Measurements from ENCODE around the gene ART4.
A peak's percentile ranks its signal among the peaks of the same experiment; 100 is the strongest.

Gene ART4

DNA sequence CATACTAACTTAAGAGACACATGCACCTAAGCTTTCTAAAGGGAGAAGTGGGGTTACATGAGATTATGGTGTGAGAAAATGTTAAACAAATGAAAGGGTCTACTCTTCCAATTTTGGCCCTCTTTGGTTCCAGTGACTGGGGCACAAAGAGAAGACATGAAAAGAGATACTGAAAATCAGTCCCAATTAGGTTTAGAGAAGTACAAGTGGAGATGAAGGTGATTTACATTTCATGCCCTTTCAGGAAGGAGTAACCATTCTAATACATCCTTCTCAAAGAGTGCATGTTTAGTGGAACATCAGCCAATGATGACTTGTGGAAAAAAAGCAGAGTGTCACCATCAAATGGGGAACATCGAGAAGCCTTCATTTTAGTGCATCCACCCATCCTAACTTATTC, 27.9 kb upstream of the ART4 start:
- H3K36me3 Mint-ChIP-seq = no peaks in the 10 kb centered on the region
- H3K27me3 Mint-ChIP-seq = no peaks in the 10 kb centered on the region
- H3K27ac Mint-ChIP-seq = no peak overlapping the region
- ATAC-seq = no peak
- H3K4me3 Mint-ChIP-seq = no peak overlapping the region
- no peaks in the 10 kb centered on the region for H3K4me1 Mint-ChIP-seq
- peaks cover 3% of the 10 kb centered on the region for H3K9me3 Mint-ChIP-seq

DNA sequence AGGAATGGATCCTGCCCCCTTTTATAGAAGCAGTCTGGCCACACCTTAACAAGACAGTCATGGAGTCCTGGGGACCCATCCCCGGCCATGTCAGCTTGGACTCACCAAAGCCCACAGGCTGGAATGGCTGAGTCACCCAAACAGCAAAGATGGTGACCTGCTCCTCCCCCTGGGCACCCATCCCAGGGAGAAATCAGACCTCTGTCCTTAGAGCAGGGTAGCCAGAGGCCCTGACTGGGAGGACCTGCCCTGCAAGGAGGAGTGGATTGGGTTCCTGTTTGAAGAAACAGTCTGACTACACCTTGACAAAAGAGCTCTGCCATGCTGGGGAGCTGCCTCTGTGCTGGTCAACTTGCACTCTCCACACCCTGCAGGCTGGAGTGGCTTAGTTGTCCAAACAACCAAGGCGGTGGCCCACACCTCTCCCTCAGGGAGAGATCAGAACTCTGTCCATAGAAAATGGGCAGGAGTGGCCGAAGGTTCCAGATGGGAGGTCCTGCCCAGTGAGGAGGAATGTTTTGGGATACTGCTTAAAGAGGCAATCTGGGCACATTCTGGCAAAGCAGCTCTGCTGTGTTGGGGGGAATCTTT, 25.7 kb upstream of the ART4 start:
- no peaks in the 10 kb centered on the region for H3K27me3 Mint-ChIP-seq
- no peak for ATAC-seq
- peaks cover 8% of the 10 kb centered on the region for H3K9me3 Mint-ChIP-seq
- H3K4me1 Mint-ChIP-seq = no peaks in the 10 kb centered on the region
- H3K36me3 Mint-ChIP-seq = no peaks in the 10 kb centered on the region
- no peak overlapping the region for H3K4me3 Mint-ChIP-seq
- no peak overlapping the region for H3K27ac Mint-ChIP-seq

DNA sequence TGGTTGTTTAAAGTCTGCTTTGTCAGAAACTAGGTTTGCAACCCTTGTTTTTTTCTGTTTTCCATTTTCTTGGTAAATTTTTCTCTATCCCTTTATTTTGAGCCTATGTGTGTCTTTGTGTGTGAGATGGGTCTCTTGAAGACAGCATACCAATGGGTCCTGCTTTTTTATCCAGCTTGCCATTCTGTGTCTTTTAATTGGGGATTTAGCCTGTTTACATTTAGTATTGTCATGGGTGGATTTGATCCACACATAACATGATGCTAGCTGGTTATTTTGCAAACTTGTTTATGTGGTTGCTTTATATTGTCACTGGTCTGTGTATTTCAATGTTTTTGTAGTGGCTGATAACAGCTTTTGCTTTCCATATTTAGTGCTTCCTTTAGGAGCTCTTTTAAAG, 17.2 kb upstream of the ART4 start:
- Mint-ChIP-seq H3K27me3 (no peaks in the 10 kb centered on the region), H3K4me3 (no peak overlapping the region), H3K36me3 (peaks cover 16% of the 10 kb centered on the region), H3K9me3 (peaks cover 22% of the 10 kb centered on the region), H3K4me1 (peaks cover 23% of the 10 kb centered on the region), H3K27ac (no peak overlapping the region)
- ATAC-seq = no peak

DNA sequence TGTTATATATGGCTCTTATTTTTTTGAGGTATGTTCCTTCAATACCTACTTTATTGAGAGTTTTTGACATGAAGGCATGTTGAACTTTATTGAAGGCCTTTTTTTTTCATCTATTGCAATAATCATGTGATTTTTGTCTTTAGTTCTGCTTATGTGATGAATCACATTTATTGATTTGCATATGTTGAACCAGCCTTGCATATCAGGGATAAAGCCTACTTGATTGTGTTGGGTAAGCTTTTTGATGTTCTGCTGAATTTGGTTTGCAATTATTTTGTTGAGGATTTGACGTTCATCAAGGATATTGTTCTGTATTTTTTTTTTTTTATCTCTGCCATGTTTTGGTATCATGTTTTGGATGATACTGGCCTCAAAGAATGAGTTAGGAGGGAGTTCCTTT, 15.2 kb upstream of the ART4 start:
- ATAC-seq = no peak
- Mint-ChIP-seq H3K27me3 (no peaks in the 10 kb centered on the region), H3K27ac (peak overlapping the region; percentile 73), H3K36me3 (peaks cover 16% of the 10 kb centered on the region), H3K4me1 (peaks cover 31% of the 10 kb centered on the region), H3K9me3 (peaks cover 22% of the 10 kb centered on the region), H3K4me3 (no peak overlapping the region)

DNA sequence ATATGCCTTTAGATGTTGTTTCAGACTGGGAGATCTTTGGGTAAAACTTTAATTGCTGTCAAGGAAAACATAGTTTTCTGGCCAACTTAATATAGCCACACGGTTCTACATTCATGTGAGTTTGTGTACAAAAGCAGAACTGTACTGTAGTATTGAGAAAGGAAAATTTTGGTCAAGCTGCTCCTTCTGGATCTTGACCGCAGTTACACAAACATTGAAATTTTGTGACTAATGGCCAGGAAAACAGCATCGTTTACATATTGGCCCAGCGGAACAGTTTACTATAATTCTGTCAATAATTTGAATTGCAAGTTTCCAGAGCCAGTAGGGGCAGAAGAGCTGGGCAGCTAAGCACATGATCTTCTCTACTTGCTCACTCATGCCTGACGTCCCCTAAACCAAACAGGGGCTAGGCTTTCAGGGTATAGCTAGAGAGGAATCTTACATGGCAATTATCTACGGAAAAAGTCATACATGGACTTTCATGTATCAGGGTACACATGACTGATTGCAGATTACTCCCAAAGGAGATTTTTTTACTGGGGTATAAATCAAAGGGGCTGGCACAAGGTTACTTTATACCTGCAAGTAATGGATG, 11.4 kb upstream of the ART4 start:
- H3K27ac Mint-ChIP-seq = peak overlapping the region; percentile 7
- H3K9me3 Mint-ChIP-seq = peaks cover 9% of the 10 kb centered on the region
- H3K4me3 Mint-ChIP-seq = no peak overlapping the region
- no peaks in the 10 kb centered on the region for H3K27me3 Mint-ChIP-seq
- H3K4me1 Mint-ChIP-seq = peaks cover 31% of the 10 kb centered on the region
- H3K36me3 Mint-ChIP-seq = peaks cover 6% of the 10 kb centered on the region
- ATAC-seq = no peak

DNA sequence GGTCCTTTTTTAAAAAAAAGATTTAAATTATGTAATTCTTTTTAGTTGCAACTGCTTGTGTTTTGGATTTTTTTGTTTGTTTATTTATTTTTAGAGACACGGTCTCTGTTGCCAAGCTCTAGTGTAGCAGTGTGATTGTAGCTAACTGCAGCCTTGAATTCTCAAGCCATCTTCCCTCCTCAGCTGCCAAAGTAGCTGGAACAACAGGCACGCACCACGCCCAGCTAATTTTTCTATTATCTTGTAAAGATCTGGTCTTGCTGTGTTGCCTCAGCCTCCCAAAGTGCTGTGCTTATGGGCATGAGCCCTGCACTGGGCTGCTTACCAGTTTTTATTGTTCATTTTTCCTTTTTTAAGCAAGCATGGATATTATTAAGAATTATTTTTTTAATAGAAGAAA, 10.6 kb upstream of the ART4 start:
- Mint-ChIP-seq H3K27me3 (no peaks in the 10 kb centered on the region), H3K4me1 (peaks cover 25% of the 10 kb centered on the region), H3K36me3 (no peaks in the 10 kb centered on the region), H3K4me3 (no peak overlapping the region), H3K9me3 (peaks cover 5% of the 10 kb centered on the region), H3K27ac (no peak overlapping the region)
- ATAC-seq = no peak

DNA sequence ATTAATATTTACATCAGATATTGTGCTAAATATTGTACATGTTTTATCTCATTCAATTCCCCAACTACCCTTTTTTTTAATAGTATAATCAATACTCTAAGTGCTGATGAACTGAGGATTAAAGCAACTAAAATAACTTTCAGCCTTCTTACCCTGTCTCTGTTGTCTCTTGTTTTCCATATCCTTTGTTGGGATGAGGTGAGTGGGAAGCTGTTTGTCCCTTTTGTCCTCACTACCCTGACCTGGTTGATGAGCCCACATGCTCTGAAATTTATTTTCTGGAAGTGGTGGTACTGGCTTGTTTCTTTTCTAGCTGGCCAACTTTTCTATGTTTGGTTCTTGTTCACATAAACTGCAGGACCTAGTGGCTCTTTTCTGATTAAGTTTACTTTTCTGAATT, 9.6 kb upstream of the ART4 start:
- no peak overlapping the region for H3K27ac Mint-ChIP-seq
- H3K4me1 Mint-ChIP-seq = peaks cover 14% of the 10 kb centered on the region
- H3K36me3 Mint-ChIP-seq = no peaks in the 10 kb centered on the region
- H3K27me3 Mint-ChIP-seq = no peaks in the 10 kb centered on the region
- H3K4me3 Mint-ChIP-seq = no peak overlapping the region
- H3K9me3 Mint-ChIP-seq = peaks cover 5% of the 10 kb centered on the region
- no peak for ATAC-seq

DNA sequence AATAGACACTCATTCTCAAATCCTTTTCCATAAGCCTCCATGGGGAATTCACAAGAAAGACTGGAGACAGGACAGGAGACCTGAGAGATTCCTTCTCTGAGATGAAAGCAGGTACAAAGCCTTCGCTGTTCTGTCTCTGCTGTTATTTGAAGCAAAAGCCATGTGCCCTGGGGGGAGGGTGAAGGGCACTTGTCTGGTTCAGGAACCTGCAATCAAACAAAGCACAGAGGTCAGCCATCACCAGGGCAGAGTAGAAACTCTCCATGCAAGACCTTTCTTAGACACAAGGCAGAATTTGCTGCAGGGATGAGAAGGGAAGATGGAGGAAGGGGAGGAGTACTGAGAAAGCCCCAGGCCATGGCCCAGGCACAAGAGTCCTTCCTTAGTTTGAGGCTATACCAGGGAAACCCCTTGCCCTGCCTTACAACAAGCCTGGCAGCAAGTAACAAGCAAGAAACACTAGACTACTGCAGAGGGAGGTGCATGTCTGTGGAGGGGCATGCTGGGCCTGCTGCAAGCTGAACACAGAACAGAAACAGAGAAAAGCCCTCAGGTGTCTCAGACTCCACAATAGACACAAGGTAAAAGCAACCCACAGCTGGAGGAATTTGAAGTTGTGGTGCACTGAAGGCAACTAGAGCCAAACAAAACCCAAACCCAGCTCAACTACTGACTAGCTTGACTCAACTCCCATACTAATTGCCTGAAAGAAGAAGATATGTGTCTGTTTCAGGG, 7.8 kb upstream of the ART4 start:
- Mint-ChIP-seq H3K36me3 (no peaks in the 10 kb centered on the region), H3K9me3 (peaks cover 1% of the 10 kb centered on the region), H3K27me3 (no peaks in the 10 kb centered on the region), H3K4me3 (no peak overlapping the region), H3K4me1 (peaks cover 8% of the 10 kb centered on the region), H3K27ac (no peak overlapping the region)
- ATAC-seq = no peak

DNA sequence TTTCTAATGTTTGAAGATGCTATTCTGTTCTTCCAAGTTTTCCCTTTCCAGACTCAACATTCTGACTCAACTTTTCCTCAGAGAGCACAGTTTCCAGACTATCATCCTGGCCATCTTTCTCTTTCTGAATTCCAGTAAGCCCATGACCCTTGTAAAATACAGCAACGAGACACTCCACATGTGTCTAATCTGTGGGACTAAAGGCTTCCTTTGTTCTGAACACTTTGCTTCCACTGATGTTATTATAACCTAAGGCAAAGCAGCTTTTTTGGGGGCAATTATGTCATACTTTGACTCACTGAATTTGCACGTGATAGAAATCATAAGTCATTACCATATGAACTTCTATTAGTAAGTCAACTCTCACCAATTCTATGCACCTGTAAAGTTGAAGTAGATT, 6.3 kb upstream of the ART4 start:
- Mint-ChIP-seq H3K27ac (no peak overlapping the region), H3K4me1 (peaks cover 9% of the 10 kb centered on the region), H3K9me3 (no peaks in the 10 kb centered on the region), H3K36me3 (no peaks in the 10 kb centered on the region), H3K27me3 (no peaks in the 10 kb centered on the region), H3K4me3 (no peak overlapping the region)
- no peak for ATAC-seq

DNA sequence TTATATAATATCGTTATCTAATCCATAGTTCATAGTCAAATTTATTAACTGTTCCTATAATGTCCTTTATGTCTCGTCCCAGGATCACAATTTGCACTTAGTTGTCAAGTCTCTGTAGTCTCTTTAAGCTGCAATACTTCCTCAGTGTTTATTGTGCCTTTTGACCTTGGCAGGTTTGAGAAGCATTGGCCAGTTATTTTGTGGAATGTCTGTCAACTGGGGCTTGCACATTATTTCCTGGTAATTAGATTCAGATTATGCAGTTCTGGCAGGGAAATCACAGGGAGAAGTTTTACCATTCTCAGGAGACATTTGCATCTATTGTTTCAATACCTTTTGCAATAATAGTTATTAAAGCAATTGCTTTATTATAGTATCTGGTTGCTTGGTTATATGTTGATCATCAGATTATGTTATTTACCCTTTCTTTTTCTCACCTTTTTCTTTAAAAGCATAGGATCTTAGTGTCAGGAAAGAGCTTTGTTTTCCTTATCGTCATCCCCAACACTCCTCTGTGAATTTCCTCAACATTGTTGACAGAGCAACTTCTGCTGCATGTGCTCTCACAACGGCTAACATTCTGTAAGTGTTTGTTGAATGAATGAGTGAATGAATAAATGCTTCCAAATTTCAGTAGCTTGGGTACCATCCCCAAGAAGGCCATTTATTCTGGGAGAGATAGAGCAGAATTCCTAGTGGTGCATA, 3.7 kb upstream of the ART4 start:
- ATAC-seq = no peak
- H3K27ac Mint-ChIP-seq = peak overlapping the region; percentile 15
- no peaks in the 10 kb centered on the region for H3K27me3 Mint-ChIP-seq
- peaks cover 7% of the 10 kb centered on the region for H3K4me1 Mint-ChIP-seq
- H3K4me3 Mint-ChIP-seq = no peak overlapping the region
- no peaks in the 10 kb centered on the region for H3K36me3 Mint-ChIP-seq
- H3K9me3 Mint-ChIP-seq = no peaks in the 10 kb centered on the region

DNA sequence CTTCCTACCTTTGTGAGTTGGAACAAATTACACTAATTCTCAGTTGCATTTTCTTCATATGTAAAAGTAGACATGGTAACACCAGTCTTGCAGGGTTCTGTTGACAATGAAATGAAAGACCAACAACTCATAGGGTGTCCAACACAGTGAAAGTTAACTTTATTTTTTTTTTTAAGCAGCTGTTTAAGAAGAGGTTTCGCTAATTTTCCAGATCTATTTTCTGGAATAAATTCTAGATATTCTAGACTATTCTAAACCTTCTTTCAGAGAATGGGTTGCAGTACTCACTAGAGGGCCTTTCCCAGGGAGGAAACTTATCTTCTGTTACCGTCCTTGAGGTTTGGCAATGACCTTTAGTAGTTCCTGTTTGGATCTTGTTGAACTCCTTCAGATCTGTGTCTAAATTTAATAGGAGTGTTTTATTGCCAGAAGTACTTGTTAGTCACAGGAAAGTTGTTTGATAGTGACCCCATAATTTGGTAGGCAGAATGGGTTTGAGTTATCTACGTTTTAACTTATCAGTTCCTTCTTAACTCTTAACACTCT, 2.8 kb upstream of the ART4 start:
- Mint-ChIP-seq H3K27me3 (no peaks in the 10 kb centered on the region), H3K4me3 (no peak overlapping the region), H3K9me3 (no peaks in the 10 kb centered on the region), H3K27ac (no peak overlapping the region), H3K36me3 (no peaks in the 10 kb centered on the region), H3K4me1 (peaks cover 13% of the 10 kb centered on the region)
- no peak for ATAC-seq

DNA sequence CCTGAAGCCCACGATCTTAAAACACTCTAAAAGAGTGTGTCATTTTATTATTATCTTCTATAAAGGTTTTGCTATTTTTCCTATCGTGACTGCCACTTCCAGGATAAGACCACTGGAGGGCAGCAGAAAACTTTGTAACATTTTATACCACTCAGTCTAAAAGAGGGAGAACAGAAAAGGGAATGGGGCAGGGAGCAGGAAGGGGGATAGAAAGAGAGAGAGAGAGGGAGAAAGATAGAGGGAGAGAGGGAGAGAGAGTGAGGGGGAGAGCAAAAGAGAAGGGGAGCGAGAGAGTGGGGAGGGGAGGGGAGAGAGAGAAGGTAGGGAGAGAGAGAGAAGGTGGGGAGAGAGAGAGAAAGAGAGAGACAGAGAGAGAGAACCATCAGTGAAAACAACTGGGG, 2.0 kb upstream of the ART4 start:
- Mint-ChIP-seq H3K36me3 (no peaks in the 10 kb centered on the region), H3K27ac (peak overlapping the region; percentile 69), H3K4me1 (peaks cover 14% of the 10 kb centered on the region), H3K27me3 (no peaks in the 10 kb centered on the region), H3K4me3 (peak overlapping the region; percentile 42), H3K9me3 (no peaks in the 10 kb centered on the region)
- ATAC-seq = peak; percentile 50

DNA sequence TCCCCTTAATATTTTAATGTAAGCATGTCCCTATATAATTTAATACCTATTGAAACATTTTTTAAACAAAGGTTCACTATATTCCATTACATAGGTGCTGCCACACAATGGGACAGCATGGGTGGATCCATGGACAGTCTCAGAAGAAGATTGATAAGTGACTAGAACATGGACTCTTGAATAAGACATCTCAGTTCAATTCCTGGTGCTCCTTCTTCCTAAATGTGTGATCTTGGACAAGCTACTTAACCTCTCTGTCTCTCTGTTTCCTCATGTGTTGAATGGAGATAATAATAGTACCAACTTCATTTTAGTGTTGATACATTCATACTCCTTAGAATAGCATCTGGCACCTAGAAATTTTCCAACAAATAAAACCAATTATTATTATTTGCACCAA, 1.1 kb upstream of the ART4 start:
- H3K4me3 Mint-ChIP-seq = no peak overlapping the region
- H3K27me3 Mint-ChIP-seq = no peaks in the 10 kb centered on the region
- peaks cover 2% of the 10 kb centered on the region for H3K9me3 Mint-ChIP-seq
- no peak for ATAC-seq
- peaks cover 14% of the 10 kb centered on the region for H3K4me1 Mint-ChIP-seq
- peaks cover 2% of the 10 kb centered on the region for H3K36me3 Mint-ChIP-seq
- H3K27ac Mint-ChIP-seq = no peak overlapping the region

DNA sequence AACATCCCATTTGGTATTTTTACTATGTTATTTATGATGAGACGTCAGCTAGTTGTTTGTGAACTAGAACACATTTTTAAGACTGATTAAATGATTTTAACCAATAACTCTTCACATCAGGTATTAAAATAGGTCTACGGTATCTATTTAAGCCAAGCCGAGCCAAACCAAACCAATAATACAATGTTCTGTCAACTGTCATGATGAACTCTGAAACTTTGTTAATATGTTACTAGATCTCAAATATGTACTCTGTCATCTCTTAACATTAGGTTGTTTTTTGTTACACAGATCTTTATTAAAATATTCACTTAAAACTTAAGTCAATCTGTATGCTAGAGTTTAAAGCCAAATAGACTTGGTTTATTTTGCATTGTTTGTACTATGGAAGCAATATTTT, 1.0 kb downstream of the ART4 start:
- peaks cover 14% of the 10 kb centered on the region for H3K4me1 Mint-ChIP-seq
- H3K27me3 Mint-ChIP-seq = no peaks in the 10 kb centered on the region
- ATAC-seq = no peak
- no peak overlapping the region for H3K4me3 Mint-ChIP-seq
- peaks cover 6% of the 10 kb centered on the region for H3K9me3 Mint-ChIP-seq
- H3K36me3 Mint-ChIP-seq = peaks cover 7% of the 10 kb centered on the region
- H3K27ac Mint-ChIP-seq = no peak overlapping the region

DNA sequence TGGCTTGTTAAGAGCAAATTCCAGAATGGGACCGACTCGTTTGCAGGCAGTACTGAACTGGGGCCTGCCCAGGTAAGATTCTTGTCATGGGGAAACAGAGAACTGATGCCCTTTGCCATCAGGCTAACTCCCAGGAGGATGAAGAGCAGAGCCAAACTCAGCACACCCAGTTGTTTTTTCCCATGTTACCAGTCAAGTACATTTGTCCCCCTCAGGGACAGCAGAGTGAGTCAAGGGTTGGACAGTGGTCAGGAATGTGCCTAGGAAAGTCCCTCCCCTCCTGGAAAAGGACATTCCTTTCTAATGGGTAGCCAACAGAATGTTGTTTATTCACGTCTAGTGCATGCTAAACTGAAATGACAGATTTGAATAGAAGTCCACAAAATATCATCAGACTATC, 1.6 kb downstream of the ART4 start:
- peaks cover 14% of the 10 kb centered on the region for H3K4me1 Mint-ChIP-seq
- ATAC-seq = no peak
- H3K9me3 Mint-ChIP-seq = peaks cover 6% of the 10 kb centered on the region
- H3K36me3 Mint-ChIP-seq = peaks cover 7% of the 10 kb centered on the region
- no peaks in the 10 kb centered on the region for H3K27me3 Mint-ChIP-seq
- H3K4me3 Mint-ChIP-seq = no peak overlapping the region
- H3K27ac Mint-ChIP-seq = no peak overlapping the region
